ENCODE data around the gene NOD2. TPM values are rescaled to one million over a fixed set of nuclear protein-coding genes. Genes with fewer than 3 reads are reported as not detected.

NOD2 gene
- total RNA-seq, 1 donor from 2014 or later, result 0.63 TPM

GRCh38 chr16:50696575-50697420 lies 3.4 kb downstream of the NOD2 start:
- DNase-seq (ENCODE audit: low spot score in 2 of 2, unreplicated experiment in 2 of 2), result no peak
- Mint-ChIP-seq H3K4me3 (no peak overlapping the region), H3K4me1 (peaks cover 6% of the 10 kb centered on the region), H3K27ac (no peak overlapping the region), H3K36me3 (no peaks in the 10 kb centered on the region), H3K9me3 (no peaks in the 10 kb centered on the region), H3K27me3 (ENCODE audit: low read depth) (peaks cover 43% of the 10 kb centered on the region)
- TF ChIP-seq CTCF (IDR thresholded peaks at IDR 0.05; ENCODE audit: unreplicated experiment), result no peak

- TF ChIP-seq CTCF (IDR thresholded peaks at IDR 0.05; ENCODE audit: unreplicated experiment), result no peak
- H3K4me3 Mint-ChIP-seq, result no peak overlapping the region
- peaks cover 39% of the 10 kb centered on the region for H3K27me3 Mint-ChIP-seq (ENCODE audit: low read depth)
- H3K36me3 Mint-ChIP-seq, result no peaks in the 10 kb centered on the region
- H3K9me3 Mint-ChIP-seq, result no peaks in the 10 kb centered on the region
- DNase-seq (ENCODE audit: low spot score in 2 of 2, unreplicated experiment in 2 of 2), result no peak
- peaks cover 6% of the 10 kb centered on the region for H3K4me1 Mint-ChIP-seq
- H3K27ac Mint-ChIP-seq, result no peak overlapping the region
Measured at GRCh38 chr16:50697421-50697715, 4.0 kb downstream of the NOD2 start.

GRCh38 chr16:50697881-50698767 lies 4.7 kb downstream of the NOD2 start:
- no peaks in the 10 kb centered on the region for H3K9me3 Mint-ChIP-seq
- H3K4me3 Mint-ChIP-seq, result no peak overlapping the region
- H3K36me3 Mint-ChIP-seq, result no peaks in the 10 kb centered on the region
- H3K27ac Mint-ChIP-seq, result no peak overlapping the region
- DNase-seq (ENCODE audit: low spot score in 2 of 2, unreplicated experiment in 2 of 2), result no peak
- H3K4me1 Mint-ChIP-seq, result peaks cover 3% of the 10 kb centered on the region
- peaks cover 31% of the 10 kb centered on the region for H3K27me3 Mint-ChIP-seq (ENCODE audit: low read depth)
- no peak for TF ChIP-seq CTCF (IDR thresholded peaks at IDR 0.05; ENCODE audit: unreplicated experiment)

- Mint-ChIP-seq H3K4me1 (peaks cover 3% of the 10 kb centered on the region), H3K4me3 (no peak overlapping the region), H3K9me3 (peaks cover 8% of the 10 kb centered on the region), H3K36me3 (no peaks in the 10 kb centered on the region), H3K27me3 (ENCODE audit: low read depth) (peaks cover 20% of the 10 kb centered on the region), H3K27ac (no peak overlapping the region)
- no peak for DNase-seq (ENCODE audit: low spot score in 2 of 2, unreplicated experiment in 2 of 2)
- TF ChIP-seq CTCF (IDR thresholded peaks at IDR 0.05; ENCODE audit: unreplicated experiment), result no peak
Measured at GRCh38 chr16:50699326-50700159, 6.1 kb downstream of the NOD2 start.

- no peak overlapping the region for H3K27ac Mint-ChIP-seq
- no peaks in the 10 kb centered on the region for H3K4me1 Mint-ChIP-seq
Measured at GRCh38 chr16:50702725-50703124, 9.3 kb downstream of the NOD2 start.

More at GRCh38 chr16:50702725-50703124, 9.3 kb downstream of the NOD2 start:
- peaks cover 20% of the 10 kb centered on the region for H3K9me3 Mint-ChIP-seq
- H3K4me3 Mint-ChIP-seq, result no peak overlapping the region
- H3K27me3 Mint-ChIP-seq (ENCODE audit: low read depth), result peaks cover 16% of the 10 kb centered on the region
- DNase-seq (ENCODE audit: low spot score in 2 of 2, unreplicated experiment in 2 of 2), result no peak
- peaks cover 2% of the 10 kb centered on the region for H3K36me3 Mint-ChIP-seq
- no peak for TF ChIP-seq CTCF (IDR thresholded peaks at IDR 0.05; ENCODE audit: unreplicated experiment)
